ENCODE measurements around the gene GAS2.
A peak's percentile ranks its signal among the peaks of the same experiment; 100 is the strongest.

GAS2 gene

DNA sequence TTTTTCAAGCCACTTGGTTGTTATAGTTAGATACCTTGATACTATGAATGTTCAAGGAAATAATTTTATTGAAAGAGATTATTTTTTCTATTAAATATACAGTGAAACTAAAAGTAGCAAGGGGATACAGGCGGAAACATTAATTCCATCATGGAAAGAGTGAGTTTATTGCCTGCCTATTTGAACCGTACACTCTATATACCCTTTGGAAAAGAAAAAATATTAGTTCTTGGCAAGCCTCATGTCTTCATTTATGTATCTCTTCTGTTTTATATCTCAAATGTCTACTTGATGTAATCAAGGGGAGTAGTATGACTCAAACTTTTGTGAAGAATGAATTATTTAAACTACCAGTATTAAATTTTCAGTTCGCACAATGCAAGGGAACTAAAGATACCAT lies 54.0 kb downstream of the GAS2 start:
- H3K4me3 ChIP-seq (ENCODE audit: low read depth, low read length) = no peak overlapping the region
- no peak for DNase-seq (ENCODE audit: low read depth)
- TF ChIP-seq, protein P1, sequence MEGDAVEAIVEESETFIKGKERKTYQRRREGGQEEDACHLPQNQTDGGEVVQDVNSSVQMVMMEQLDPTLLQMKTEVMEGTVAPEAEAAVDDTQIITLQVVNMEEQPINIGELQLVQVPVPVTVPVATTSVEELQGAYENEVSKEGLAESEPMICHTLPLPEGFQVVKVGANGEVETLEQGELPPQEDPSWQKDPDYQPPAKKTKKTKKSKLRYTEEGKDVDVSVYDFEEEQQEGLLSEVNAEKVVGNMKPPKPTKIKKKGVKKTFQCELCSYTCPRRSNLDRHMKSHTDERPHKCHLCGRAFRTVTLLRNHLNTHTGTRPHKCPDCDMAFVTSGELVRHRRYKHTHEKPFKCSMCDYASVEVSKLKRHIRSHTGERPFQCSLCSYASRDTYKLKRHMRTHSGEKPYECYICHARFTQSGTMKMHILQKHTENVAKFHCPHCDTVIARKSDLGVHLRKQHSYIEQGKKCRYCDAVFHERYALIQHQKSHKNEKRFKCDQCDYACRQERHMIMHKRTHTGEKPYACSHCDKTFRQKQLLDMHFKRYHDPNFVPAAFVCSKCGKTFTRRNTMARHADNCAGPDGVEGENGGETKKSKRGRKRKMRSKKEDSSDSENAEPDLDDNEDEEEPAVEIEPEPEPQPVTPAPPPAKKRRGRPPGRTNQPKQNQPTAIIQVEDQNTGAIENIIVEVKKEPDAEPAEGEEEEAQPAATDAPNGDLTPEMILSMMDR (IDR thresholded peaks at IDR 0.05; ENCODE audit: insufficient read depth, low read depth, low read length, missing control alignments) = no peak

DNA sequence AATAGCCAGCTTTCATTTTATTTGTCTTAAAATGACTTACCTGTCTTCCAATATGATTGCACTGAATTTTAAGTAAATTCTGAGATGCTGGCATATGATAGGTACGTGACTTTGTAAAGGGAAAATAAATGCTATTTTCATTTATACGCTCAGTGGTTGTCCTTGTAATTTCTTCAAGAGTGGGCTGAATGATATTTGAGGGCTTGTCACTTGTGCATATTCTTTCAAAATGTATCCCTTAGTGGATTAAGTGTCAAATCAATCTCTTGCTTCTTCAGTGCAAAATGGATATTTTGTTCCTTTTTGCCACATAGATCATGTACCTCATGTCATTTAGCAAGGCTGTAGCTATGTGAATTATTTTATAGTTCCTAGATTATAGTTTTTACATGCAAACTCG lies 56.9 kb downstream of the GAS2 start:
- TF ChIP-seq, protein P1 (IDR thresholded peaks at IDR 0.05; ENCODE audit: insufficient read depth, low read depth, low read length, missing control alignments) = no peak
- DNase-seq (ENCODE audit: low read depth) = no peak
- H3K4me3 ChIP-seq (ENCODE audit: low read depth, low read length) = no peak overlapping the region

DNA sequence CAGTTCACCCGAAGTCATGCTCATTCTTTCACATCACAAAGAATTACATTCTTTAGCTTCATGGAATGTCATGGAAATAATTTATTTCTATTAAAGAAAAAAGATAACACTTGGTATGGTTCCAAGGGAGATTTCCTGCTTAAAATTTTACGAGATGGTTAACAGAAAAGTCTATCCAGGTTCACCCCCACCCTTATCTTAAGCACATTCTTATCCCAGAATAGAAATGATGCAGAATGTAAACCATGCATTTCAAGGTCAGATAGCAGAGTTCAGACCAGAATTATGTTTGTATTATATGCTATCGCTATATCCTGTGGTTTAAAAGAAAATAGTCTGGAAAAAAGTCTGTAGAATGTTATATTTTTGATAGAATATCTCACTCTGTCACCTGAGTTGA lies 58.7 kb downstream of the GAS2 start:
- TF ChIP-seq, protein P1 (IDR thresholded peaks at IDR 0.05; ENCODE audit: insufficient read depth, low read depth, low read length, missing control alignments) = no peak
- no peak overlapping the region for H3K4me3 ChIP-seq (ENCODE audit: low read depth, low read length)
- no peak for DNase-seq (ENCODE audit: low read depth)

DNA sequence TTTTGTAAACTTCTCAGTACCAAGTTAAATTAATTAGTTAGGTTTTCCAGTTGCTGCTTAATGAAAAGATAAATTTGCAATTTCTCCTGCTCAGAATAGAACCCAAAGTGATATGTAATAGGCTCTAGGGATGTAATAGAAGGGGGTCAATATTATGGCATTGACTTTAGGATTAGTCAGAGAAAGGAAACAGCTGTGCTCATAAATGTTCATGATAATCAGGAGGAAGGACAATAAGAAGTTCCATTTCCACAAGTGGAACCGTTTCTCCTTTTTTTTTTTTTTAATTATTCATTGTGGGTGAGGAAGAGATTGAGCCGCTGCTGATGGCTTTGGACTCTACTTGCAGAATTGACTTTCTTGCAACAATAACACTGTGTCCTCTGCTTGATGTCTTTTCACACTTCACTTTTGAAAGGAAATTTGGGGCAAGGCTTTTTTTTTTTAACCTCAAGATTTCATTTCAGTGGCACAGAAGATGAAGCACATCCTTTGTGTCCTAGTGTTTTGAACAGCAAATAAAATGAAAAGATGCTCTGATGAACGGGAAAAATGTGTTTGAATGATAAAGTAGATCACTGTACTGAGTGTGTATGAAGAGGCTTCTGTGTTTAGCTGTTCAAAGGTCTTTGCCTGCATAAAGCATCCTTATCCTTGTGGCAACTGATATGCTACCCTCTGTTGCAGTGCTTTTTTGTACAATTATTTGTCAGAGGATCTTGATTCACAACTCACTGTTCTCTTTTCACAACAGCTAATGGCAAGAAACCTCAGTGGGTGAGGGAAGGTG lies 62.4 kb downstream of the GAS2 start:
- H3K4me3 ChIP-seq (ENCODE audit: low read depth, low read length) = no peak overlapping the region
- DNase-seq (ENCODE audit: low read depth) = no peak
- TF ChIP-seq, protein P1 (IDR thresholded peaks at IDR 0.05; ENCODE audit: insufficient read depth, low read depth, low read length, missing control alignments) = no peak

DNA sequence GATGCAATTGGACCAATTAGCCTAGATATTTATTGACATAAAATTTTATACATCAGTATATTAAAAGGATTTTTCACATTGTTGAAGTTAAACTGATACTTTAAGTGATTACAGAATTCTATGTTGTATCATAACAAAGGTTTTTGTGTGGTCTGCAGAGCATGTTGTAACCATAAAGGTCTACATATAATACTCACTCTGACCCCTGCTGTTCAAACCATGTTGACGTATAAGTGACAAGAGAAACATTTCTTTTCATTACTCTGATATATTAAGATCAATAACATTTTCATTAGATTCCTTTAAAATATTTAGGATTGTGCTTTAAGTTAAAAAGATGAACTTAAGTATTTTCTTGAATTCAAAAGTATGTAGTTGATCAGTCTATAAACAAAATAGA lies 63.9 kb downstream of the GAS2 start:
- no peak overlapping the region for H3K4me3 ChIP-seq (ENCODE audit: low read depth, low read length)
- peak; percentile 35 for DNase-seq (ENCODE audit: low read depth)
- TF ChIP-seq, protein P1 (IDR thresholded peaks at IDR 0.05; ENCODE audit: insufficient read depth, low read depth, low read length, missing control alignments) = peak; percentile 12

DNA sequence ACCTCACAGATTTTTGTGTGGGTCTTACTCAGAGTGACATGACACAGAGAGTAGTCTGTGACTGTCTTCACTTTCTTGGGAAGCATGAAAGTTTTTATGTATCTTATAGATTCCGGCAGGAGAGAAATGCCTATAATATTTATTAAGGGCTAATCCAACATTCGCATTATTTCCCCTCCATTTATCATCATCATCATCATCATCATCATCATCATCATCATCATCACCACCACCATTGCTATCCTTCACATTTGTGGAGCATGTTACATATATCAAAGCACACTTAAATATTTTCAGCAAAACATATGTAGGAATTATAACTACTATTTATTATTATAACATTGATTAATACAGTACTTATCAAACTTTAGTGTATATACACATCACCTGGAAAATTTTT lies 66.2 kb downstream of the GAS2 start:
- no peak for DNase-seq (ENCODE audit: low read depth)
- no peak overlapping the region for H3K4me3 ChIP-seq (ENCODE audit: low read depth, low read length)
- TF ChIP-seq, protein P1 (IDR thresholded peaks at IDR 0.05; ENCODE audit: insufficient read depth, low read depth, low read length, missing control alignments) = no peak
